ENCODE measurements around the gene SERPINC1.
"Not testable (repeated sequence)": the region's sequence is repeated elsewhere in the genome, so short reads cannot be mapped to it uniquely, and the experiment has no call there.

The SERPINC1 gene

GRCh38 chr1:173917149-173917548 lies at the start of gene SERPINC1:
Gene SERPINC1 (minus strand): TSS chr1:173917327. CDS start chr1:173917259, 68 bp downstream.
- DNase-seq (ENCODE audit: low read depth in 2 of 2, low spot score in 1 of 2), result no peak

- not testable (repeated sequence) for DNase-seq (ENCODE audit: low read depth in 2 of 2, low spot score in 1 of 2)
Measured at GRCh38 chr1:173965896-173966295, 48.8 kb upstream of the SERPINC1 start.

DNA sequence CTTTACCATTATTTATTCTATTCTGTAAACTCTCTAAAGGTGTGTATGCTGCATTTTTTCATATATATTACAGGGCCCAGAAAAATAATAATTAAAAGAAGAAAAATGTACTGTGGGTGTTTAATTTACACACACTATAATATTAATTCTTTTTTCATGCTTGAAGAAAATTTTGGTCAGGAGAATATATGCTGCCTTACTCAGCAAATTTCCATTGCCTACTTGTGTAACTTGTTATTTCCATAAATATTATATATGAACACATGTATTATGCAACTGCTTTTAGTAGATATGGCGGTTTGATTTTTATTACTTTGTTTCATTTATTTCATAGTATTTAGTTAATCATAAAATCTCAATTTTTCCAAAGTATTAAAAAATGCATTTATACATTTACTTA lies 46.4 kb upstream of the SERPINC1 start:
- no peak for DNase-seq (ENCODE audit: low read depth in 2 of 2, low spot score in 1 of 2)

DNA sequence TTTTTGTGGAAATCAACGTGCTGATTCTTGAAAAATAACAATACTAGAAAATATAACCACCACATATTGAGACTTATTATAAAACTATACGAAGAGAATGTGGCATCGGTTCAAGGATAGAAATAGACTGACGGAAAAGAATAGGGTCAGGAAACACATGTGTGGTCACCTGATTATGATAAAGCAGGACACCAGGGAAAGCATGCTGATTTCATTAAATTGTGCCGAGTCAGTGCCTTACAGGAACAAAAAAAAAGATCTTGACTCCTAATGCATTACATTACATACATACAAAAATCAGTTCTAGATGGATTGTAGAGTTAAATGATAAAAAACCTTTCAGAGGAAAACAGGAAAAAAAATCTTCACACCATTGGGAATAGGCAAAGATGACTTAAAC lies 43.5 kb upstream of the SERPINC1 start:
- DNase-seq (ENCODE audit: low read depth in 2 of 2, low spot score in 1 of 2), result no peak

DNA sequence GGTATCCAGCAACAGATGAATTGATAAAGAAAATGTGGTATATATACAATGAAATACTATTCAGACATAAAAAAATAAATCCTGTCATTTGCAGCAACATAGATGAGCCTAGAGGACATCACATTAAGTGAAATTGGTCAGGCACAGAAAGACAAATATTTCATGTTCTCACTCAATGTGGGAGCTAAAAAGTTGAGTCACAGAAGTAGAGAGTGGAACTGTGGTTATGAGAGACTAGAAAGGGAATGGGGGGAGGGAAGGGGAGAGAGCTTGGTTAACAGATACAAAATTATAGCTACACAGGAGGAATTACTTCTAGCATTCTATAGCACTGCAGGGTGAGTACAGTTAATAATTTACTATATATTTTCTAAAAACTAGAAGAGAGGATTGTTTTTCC lies 37.1 kb upstream of the SERPINC1 start:
- no peak for DNase-seq (ENCODE audit: low read depth in 2 of 2, low spot score in 1 of 2)

DNA sequence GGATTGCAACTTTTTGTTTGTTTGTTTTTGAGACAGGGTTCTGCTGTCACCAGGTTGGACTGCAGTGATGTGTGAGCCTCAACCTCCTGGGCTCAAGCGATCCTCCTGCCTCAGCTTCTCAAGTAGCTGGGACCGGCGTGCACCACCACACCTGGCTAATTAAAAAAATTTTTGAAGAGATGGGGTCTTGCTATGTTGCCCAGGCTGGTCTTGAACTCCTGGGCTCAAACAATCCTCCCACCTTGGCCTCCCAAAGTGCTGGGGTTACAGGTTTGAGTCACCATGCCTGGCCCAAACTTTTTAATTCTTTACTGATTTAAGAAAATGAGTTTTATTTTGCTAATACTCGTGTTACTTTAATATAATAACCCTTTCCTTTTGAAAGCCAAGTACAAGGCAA lies 31.5 kb upstream of the SERPINC1 start:
- no peak for DNase-seq (ENCODE audit: low read depth in 2 of 2, low spot score in 1 of 2)

DNA sequence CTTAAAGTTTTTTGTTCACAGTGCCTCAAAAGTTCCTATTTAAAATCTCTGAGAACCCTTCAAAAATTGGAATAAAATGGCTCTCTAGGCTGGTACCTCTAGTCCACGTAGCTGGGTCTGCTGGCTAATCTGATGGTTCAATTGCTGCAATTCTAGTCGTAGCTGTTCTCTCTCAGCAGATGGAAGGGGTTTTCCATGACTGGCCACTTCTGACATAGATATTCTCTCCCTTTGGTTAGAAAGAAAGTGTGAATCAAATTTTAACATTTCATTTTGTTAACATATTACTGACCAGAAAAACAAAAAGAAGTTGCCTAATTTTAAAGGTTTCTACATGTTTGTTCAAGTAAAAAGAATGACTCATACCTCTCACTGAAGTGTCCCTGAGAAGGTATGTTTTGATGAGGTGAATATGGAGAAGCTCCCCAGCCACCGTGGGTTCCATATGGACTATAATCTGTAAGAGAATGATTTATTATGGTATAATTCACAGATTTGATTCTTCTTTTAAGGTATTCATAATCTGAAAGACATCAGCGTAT lies 29.3 kb upstream of the SERPINC1 start:
- no peak for DNase-seq (ENCODE audit: low read depth in 2 of 2, low spot score in 1 of 2)

GRCh38 chr1:173937062-173937461 lies 19.9 kb upstream of the SERPINC1 start:
- no peak for DNase-seq (ENCODE audit: low read depth in 2 of 2, low spot score in 1 of 2)

- DNase-seq (ENCODE audit: low read depth in 2 of 2, low spot score in 1 of 2), result no peak
Measured at GRCh38 chr1:173934440-173934839, 17.3 kb upstream of the SERPINC1 start.

- not testable (repeated sequence) for DNase-seq (ENCODE audit: low read depth in 2 of 2, low spot score in 1 of 2)
Measured at GRCh38 chr1:173930541-173930940, 13.4 kb upstream of the SERPINC1 start.

GRCh38 chr1:173925306-173926242 lies 8.4 kb upstream of the SERPINC1 start:
- no peak for DNase-seq (ENCODE audit: low read depth in 2 of 2, low spot score in 1 of 2)

- no peak for DNase-seq (ENCODE audit: low read depth in 2 of 2, low spot score in 1 of 2)
Measured at GRCh38 chr1:173920861-173921260, 3.7 kb upstream of the SERPINC1 start.

DNA sequence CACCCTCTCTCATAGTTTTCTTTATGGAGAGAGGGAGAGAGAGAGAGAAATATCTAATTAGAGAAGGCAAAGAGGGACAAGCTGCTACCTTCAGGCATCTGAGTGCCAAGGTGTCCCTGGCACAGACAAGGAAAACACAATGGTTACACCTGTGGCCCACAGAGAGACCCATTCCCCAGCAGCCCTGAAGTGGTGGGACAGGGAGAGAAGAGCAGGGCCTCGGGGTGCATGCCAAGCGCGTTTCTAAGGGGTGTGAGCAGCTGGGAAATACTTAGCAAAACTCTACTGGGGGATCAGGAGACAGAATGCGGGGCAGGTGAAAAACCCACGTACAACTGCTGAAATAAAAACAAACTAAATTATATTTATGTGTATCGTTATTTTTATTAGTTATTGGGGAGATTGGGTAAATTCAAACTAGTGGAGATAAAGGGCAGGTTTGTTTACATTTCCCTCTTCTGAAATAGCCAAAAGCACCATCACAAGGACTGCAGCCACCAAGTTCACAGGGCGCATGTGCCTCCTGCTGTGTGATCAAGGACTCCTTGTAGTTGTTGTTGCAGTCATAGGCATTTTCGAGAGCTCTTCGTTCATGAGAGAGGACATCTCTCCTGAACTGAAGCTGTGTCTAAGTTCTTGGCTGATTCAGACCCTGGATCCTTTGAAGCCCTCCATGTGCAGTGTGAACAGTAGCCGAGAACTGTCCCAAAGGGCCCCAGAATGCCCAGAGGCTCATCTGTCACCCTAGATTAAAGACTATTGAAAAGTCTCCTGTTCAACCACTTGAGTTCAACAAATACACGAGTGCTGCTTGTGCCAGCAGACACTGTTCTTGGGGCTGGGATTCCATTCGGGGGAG lies 737 bp upstream of the SERPINC1 start:
- DNase-seq (ENCODE audit: low read depth in 2 of 2, low spot score in 1 of 2), result no peak

DNA sequence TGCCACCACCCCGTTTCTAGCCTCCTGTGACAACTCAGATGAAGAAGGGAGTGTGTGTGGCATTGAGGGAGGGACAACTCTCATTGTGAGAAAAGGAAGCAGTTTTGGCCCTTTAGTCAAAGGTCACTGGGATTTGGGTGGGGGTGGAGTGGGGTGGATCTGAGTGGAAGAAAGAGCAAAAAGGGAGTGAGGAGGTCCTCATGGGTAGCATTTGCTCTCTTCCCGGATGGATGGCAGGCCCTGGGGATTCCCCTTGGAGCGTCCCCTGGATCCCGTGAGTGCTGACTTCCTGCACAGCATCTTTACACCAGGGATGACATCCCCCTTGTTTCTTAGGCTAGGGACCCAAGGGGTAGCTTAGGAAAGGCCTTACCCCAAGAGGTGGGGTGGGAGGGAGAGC lies 460 bp downstream of the SERPINC1 start:
- DNase-seq (ENCODE audit: low read depth in 2 of 2, low spot score in 1 of 2), result no peak

DNA sequence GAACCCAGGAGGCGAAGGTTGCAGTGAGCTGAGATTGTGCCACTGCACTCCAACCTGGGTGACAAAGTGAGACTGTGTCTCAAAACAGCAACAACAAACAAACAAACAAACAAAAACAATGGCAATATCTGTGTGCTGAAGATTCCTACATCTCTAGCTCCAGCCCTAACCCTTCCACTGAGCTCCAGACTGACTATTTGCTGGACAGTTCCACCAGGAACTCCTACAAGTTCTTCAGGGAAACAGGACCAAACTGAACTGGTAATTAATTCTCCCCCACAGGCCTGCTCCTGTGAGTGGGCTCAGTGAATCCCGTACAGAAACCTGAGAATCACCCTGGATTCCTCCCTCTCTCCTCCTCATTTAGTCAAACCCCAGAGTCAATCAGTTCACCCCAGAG lies 1.5 kb downstream of the SERPINC1 start:
- no peak for DNase-seq (ENCODE audit: low read depth in 2 of 2, low spot score in 1 of 2)

DNA sequence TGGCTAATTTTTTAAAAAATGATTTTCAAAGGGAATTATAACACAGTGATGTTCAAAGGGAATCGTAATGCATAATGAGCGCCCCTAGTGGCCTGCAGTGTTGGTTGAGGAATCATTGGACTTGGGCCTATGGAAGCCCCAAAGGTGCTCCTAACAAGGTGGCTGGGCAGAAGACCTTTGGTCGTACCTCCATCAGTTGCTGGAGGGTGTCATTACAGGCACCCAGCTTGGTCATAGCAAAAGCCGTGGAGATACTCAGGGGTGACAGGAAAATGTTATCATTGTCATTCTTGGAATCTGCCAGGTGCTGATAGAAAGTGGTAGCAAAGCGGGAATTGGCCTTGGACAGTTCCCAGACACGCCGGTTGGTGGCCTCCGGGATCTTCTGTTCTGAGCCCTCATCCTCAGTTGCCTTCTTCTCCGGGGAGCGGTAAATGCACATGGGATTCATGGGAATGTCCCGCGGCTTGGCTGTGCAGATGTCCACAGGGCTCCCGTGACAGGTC lies 2.7 kb downstream of the SERPINC1 start:
- no peak for DNase-seq (ENCODE audit: low read depth in 2 of 2, low spot score in 1 of 2)

DNA sequence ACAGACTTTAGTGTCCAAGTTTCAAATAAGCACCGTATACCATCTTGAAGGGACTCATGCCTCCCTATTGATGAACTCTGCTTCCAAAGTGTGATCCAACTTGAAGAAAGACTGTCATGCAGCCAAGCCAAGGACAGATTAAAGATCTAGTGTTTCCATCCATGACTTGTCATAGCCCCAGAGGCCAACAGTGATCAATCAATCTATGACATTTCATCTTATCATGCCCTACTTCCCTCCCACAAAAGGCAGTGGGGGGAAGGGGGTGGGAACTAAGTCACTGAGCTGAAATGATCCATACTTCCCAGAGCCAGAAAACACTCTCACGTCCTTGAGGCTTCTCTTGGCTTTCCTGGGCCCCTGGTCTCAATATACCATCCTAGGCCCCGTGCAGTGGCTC lies 4.0 kb downstream of the SERPINC1 start:
- no peak for DNase-seq (ENCODE audit: low read depth in 2 of 2, low spot score in 1 of 2)

DNA sequence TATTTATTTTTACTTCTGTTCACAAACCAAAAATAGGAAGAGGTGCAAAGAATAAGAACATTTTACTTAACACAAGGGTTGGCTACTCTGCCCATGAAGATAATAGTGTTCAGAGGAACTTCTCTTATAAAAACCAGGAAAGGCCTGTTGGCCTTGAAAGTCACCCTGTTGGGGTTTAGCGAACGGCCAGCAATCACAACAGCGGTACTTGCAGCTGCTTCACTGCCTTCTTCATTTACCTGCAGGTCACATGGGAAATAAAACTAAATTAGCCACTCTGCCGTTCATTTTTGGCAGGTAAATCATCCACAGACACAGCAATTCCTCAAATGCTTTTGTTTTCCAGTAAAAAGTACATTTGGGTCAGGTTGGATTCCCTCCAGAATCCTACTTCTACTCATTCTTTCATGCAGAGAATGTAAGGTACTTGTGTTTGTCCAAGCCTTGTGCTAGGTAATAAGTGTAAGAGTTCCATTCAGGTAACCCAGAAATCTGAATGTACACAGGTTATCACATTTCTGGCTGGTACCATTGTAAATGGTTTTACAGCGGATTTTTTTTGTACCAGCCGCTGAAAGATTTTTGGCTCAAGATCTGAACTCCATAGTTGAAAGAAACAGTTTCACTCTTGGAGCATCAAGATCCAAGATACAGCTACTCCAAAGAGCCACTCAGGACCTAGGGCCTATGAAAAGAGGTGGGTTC lies 13.1 kb downstream of the SERPINC1 start:
- no peak for DNase-seq (ENCODE audit: low read depth in 2 of 2, low spot score in 1 of 2)

DNA sequence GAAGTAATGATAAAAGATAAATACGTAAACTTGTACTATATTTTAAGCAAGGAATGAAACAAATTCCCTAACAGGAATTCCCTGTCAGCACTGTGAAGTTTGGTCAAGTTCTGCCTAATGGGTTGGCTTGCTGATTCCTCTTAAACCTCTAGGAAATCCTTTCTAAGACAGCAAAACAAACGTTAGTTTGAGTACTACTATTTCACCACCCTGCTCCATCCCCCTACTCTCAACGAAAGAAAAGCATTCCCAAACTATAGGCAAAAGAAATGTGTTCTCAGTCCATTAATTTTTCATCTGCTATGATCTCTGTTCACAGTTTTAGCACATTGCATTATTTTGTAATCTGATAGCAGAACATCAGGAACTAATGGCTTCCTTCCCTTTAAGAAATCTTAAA lies 16.1 kb downstream of the SERPINC1 start:
- DNase-seq (ENCODE audit: low read depth in 2 of 2, low spot score in 1 of 2), result no peak

DNA sequence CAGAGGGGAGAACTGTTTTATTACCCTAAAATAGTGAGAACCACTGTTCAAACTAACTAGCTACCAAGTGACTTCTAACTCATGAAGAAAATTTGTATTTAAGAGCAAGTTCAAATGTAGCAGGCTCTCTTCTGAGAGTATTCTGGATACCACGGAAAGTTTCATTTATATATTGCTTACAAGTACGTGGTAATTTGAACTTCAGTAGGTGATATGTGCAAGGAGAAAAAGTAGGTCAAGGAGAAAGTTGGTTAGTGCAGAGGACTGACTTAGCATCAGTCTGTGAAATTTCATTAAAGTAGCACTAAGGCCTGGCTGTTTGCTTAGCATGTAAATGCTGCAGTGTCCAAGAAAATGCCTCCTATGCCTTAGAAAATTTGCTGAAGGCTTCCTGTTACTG lies 16.7 kb downstream of the SERPINC1 start:
- no peak for DNase-seq (ENCODE audit: low read depth in 2 of 2, low spot score in 1 of 2)

GRCh38 chr1:173894189-173894588 lies 22.9 kb downstream of the SERPINC1 start:
- DNase-seq (ENCODE audit: low read depth in 2 of 2, low spot score in 1 of 2), result no peak
